IPS DF 4.7 (cell line): ENCODE data around the gene KRT3.
"Not testable (repeated sequence)": the region's sequence is repeated elsewhere in the genome, so short reads cannot be mapped to it uniquely, and the experiment has no call there.

Experiments used
- DNase-seq: peaks from one replicate; pipeline ENCODE4 v3.0.0-alpha.2; 2013; ENCODE audit warnings: low spot score; ENCODE audit errors: extremely low read depth

KRT3 gene

DNA sequence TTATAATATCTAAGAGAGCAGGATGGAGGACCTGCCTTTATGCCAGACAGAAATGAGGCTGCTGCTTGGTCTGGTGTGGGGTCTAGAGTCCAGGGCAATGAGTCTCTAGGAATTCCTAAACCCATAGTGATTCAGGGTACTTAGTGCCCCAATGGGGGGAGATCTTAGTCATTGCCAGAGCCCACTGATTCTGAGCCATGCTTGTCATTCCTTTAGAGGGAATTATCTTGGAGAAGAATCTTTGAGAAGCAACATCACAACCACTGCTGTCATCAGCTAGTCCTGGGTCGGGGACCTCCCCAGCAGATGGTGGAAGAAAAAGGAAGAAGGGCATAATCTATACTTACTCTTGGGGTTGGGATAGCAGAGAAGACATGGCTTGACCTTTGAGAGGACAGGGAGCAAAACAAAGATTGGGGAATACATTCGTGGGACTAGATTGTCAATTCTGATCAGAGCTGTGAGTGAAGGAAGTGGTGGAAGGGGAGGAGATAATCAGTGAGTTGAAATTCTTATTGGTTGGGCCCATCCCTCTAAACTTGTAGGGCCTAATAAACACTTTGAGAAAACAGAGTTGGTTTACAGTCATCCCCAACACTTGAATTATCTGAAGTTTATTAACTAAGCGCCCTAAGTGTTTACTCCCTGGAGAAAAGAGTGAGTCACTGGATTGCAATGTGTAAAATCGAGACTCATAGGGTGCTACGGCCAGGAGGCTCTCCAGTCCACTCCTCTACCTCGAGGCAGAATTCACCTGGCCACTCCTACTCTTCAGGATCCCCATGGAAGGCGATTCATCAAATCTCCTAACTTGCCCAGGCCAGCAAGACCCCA is 3.0 kb upstream of the KRT3 start:
- DNase-seq, result no peak

- no peak for DNase-seq
These were observed 2.2 kb upstream of the KRT3 start for GRCh38 chr12:52798003-52798670.

- no peak for DNase-seq
These were observed 1.6 kb upstream of the KRT3 start for GRCh38 chr12:52797529-52797894.

DNA sequence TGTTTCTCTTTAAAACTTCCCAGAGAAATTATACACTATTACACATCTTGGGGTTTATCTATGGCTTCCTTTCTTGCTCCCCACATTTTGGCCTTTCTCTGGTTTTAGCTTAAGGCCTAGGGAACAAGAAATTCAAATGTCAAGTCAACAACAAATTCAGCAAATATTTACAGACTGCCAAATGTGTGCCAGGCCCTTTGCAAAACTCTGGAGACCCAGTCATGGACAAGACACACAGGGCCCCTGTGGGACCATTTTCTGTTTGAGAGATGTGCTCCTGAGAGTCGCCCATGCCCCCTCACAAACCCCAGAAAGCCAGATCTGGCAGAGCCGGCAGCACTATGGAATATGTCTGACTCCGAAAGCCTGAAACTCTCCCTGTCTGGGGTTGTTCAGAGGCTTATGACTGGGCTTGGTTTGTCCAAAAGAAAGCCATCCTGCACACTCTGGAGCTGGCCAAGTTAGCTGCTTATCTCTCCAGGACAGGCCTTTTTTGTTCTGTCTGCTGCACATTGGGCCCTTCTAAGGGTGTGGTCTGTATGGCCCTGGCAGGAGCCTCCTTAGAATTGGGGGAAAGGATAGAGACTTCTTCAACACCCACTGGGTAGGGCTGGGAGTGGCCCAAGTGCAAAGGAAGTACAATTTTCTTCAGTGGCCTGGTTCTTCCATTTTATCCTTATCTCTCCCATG is 1.1 kb upstream of the KRT3 start:
- no peak for DNase-seq

DNA sequence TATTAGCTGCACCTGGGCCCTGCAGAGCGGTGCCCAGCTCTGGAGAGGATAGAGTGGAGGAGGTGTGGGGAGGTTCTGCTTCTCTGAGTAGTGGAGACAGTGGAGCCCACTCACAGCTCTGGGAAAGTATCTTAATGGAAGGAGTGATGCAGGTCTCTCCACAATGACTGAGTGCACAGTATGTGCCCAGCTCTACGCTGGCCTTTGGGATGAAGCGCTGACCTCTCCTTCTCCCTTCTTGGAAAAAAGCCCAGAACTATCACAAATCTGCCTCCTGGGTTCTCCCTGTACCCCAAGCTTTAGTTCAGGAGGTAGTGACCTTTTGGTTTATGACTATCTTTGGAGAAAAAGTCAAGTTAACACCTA is 495 bp upstream of the KRT3 start:
- no peak for DNase-seq

- DNase-seq, result not testable (repeated sequence)
These were observed 614 bp downstream of the KRT3 start for GRCh38 chr12:52795332-52795674.

DNA sequence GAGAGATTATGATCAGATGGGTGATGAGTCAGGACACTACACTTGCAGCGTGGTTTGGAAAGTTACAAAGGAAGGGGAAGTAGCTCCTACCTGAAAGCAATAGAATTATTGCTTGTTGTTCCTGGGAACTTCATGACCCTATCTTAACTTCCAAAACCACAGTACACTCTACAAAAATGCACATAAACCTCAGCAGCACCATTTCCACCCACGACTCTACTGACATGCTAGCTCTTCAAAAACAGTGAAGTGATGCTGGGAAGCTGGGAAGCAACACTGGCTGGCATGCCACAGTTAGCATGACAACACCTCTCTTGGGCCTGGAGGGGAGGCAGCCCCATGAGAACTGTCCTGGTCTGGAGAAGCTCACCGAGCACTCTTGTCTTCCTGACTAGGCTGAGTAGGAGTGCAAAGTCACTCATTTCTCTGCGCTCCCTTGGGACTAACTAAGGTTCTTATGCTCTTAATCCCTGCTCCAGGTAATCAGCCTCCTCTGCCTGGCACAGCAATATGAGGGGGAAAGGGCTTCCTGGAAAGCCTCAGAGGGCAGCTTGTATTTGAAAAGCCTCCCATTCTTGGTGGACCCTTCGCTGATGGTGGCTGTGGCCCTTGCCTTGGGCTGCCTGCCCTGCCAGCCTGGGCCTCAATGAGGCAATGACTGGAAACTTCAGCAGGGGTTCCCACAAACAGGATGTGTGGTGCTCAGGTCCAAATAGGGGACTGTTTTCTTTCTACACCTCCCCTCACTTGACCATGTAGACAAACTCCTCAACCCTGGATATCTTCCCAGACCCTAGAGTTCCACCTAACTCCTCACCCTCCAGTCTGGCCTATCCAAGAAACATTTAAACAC is 1.2 kb downstream of the KRT3 start:
- no peak for DNase-seq

GRCh38 chr12:52792185-52793029 is 3.5 kb downstream of the KRT3 start:
- no peak for DNase-seq

DNA sequence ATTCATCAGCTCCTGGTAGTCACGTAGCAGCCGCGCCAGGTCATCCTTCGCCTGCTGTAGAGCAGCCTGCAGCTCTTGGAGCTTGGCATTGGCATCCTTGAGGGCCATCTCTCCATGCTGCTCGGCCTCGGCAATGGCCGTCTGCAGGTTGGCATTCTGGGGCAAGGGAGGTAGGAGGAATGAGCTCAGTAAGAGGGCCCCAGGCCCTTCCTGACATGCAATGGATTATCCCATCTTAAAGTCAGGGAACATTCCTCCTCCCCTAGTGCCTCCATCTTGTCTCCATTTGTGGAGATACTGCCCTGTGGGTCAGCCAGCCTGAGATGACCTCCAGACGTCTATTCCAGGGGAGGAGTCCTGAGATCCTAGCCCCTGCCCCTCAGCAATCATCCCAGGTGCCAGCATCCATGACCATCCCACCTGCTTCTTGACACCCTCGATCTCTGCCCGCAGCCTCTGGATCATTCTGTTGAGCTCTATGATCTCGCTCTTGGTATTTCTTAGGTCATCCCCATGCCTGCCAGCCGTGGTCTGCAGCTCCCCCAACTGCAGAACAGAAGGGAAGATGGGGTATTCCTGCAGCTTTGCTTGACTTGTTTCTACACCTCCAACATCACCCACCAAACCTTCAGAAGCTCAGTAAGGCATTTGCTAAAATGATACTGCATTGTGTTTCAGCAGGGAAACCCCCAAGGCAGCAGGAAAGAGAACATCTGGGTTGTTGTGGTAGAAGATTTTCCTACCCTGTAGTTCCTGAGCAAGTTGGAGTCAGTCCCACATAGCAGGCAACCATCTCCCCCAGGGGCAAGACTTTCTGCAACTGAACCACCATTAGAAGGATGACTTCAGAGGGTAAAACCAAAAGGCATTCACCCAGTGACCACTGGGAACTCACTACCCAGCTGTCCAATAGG is 4.4 kb downstream of the KRT3 start:
- DNase-seq, result no peak

DNA sequence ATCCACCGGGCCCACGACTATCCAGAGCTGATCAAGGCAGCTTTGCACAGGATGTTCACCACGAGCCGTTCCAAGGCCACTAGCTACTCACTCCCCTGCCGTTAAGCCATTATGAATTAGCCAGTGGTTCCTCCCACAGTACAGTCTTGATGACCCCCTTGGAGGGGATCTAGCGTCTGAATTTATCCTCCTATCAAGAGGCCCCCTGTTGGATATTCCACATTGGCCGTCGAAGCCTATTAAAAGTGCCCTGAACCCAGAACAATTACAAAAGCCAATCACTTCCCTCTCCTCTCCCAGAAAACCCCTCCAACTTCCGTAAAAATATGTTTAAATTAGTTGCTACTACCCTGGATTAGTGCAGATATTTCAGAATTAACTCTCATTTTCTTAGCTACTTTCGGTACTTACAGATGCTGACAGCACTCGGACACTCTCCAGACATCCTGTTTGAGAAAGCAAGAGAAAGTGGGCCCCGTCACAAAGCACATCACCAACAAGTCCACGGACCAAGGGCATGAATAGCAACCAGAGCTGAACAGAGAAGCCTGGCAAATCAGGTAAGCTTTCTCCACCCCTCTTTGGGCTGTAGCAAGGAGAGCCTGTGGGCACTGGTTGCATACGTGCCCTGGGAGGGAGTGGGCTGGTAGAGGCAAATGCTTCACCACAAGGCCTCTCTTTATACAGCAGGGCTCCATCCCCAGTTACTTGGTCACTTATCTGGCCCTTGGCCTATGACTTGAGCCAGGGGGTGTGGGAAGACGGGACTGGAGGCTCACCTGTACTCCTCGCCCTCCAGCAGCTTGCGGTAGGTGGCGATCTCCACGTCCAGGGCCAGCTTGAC is 5.3 kb downstream of the KRT3 start:
- DNase-seq, result no peak

GRCh38 chr12:52789637-52790426 is 6.1 kb downstream of the KRT3 start:
- DNase-seq, result no peak

DNA sequence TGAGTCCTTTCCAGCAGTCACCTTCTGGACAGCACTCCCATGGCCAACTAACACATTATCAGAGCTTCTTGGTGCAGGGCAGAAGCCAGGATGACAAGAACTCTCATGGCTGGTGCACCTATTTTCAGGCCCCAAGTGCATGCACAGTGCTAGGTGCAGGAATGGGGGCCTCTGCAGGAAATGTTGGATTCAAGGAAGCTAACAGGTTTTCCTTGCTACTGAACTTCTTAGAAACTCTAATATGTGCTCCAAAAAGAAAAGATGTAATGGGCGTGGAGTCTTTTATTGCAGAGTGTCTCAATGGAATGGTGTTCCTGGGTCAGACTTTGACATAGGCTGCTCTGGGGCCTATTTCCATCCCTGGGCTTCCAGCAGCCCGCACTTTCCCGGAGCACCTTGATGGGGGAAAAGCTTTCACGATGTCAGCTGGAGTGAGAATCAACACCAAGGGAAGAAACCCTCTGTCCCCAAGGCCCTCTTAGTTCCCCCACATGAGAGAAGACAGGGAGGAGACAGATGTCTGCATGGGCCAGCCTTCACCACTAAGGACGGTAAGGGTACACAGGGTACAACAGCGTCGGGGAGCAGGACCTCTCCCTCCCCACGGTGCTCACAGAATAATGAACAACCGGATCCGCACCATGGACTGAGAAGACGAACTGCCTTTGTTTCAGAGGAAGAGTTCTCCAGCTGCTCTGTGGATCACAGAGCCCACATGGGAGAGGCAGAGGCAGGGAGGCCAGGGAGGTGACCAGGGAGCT is 6.9 kb downstream of the KRT3 start:
- DNase-seq, result no peak

- no peak for DNase-seq
These were observed 7.6 kb downstream of the KRT3 start for GRCh38 chr12:52788192-52788875.

DNA sequence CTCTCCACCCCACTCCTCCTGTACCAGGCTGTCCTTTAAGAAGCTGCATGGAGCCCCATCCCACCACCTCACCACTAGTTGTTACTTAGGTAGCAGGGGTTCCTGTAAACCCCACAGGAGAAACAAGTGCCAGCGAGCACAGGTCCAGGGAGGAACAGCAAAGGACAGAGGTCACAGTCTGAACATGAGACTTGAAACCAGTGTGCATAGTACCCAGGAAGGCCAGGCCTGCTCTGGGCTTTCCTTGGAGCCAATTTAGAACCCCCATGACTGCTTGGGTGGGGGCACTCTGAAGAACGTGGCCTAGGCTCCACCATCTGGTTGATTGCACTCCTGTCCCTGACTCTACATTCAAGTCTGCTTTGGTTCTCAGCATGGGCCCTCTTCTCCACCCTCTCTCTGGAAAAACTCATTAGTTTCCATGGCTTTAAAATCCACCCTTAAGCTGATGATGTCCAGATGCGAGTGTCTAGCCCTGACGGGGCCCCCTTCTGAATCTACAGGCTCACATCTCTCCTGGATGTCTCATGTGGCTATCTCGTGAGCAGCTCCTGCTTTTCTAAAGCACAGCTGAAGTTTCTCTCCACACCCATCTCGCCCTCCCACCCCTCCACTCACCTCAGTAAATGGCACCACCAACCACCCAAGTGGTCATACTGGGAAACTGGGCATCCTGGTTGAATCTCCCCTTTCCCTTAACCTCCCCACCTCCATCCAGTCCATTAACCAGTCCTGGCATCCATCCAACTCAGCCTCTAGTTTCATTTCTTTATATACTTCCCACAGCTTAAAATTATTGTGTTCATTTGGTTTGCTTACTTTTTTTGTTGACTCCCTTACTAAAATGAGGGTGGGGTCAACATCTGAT is 8.4 kb downstream of the KRT3 start:
- no peak for DNase-seq

- DNase-seq, result no peak
These were observed 11.0 kb downstream of the KRT3 start for GRCh38 chr12:52784909-52785308.
